GM04503 (cell line): ENCODE measurements around the gene LRIG2.
A peak's percentile ranks its signal among the peaks of the same experiment; 100 is the strongest.
"Not testable (repeated sequence)": the region's sequence is repeated elsewhere in the genome, so short reads cannot be mapped to it uniquely, and the experiment has no call there.

Experiments
- DNase-seq: peaks from one replicate; pipeline ENCODE4 v3.0.0-alpha.2; 2012; ENCODE audit warnings: low read depth

Gene LRIG2

GRCh38 chr1:113072757-113073478 lies at the start of gene LRIG2:
TSS of gene LRIG2 (plus strand) at chr1:113073198. CDS start at chr1:113073407, 209 bp downstream.
- peak; percentile 86 for DNase-seq

GRCh38 chr1:113023316-113023715 lies 49.7 kb upstream of the LRIG2 start:
- not testable (repeated sequence) for DNase-seq

- DNase-seq, result no peak
Observed at GRCh38 chr1:113027007-113027406, 46.0 kb upstream of the LRIG2 start.

- no peak for DNase-seq
Observed at GRCh38 chr1:113027449-113027848, 45.5 kb upstream of the LRIG2 start.

- DNase-seq, result no peak
Observed at GRCh38 chr1:113029822-113030221, 43.2 kb upstream of the LRIG2 start.

GRCh38 chr1:113031171-113031933 lies 41.6 kb upstream of the LRIG2 start:
- no peak for DNase-seq

- no peak for DNase-seq
Observed at GRCh38 chr1:113035086-113035485, 37.9 kb upstream of the LRIG2 start.

GRCh38 chr1:113036639-113037321 lies 36.2 kb upstream of the LRIG2 start:
- DNase-seq, result no peak

GRCh38 chr1:113040041-113040440 lies 33.0 kb upstream of the LRIG2 start:
- no peak for DNase-seq

GRCh38 chr1:113040718-113041412 lies 32.1 kb upstream of the LRIG2 start:
- DNase-seq, result no peak

- no peak for DNase-seq
Observed at GRCh38 chr1:113041569-113042284, 31.3 kb upstream of the LRIG2 start.

GRCh38 chr1:113042285-113043143 lies 30.5 kb upstream of the LRIG2 start:
- DNase-seq, result peak; percentile 77

- not testable (repeated sequence) for DNase-seq
Observed at GRCh38 chr1:113043144-113043488, 29.9 kb upstream of the LRIG2 start.

GRCh38 chr1:113046569-113046968 lies 26.4 kb upstream of the LRIG2 start:
- no peak for DNase-seq

GRCh38 chr1:113048064-113048463 lies 24.9 kb upstream of the LRIG2 start:
- no peak for DNase-seq

GRCh38 chr1:113053344-113054126 lies 19.5 kb upstream of the LRIG2 start:
- no peak for DNase-seq

GRCh38 chr1:113055570-113055969 lies 17.4 kb upstream of the LRIG2 start:
- no peak for DNase-seq

GRCh38 chr1:113057006-113057405 lies 16.0 kb upstream of the LRIG2 start:
- no peak for DNase-seq

GRCh38 chr1:113058941-113059706 lies 13.9 kb upstream of the LRIG2 start:
- no peak for DNase-seq
